Activated T-helper 2 cell treated with anti-CD3 and anti-CD28 coated beads, Interferon-gamma antibody, Interleukin-2, Interleukin-4, amounts not matched to agents 10 μg/mL and 5 μg/mL and 100 μg/mL, durations not matched to agents 14 hours and 24 hours and 36 hours (primary cell): Measurements from ENCODE around the gene TCEANC. TPM values are rescaled to one million over a fixed set of nuclear protein-coding genes. Genes with fewer than 3 reads are reported as not detected.

Experiments
- DNase-seq: peaks from one replicate; pipeline ENCODE4 v3.0.0; 2021; ENCODE audit warnings: low spot score
- H3K27ac Mint-ChIP-seq: one replicate; pipeline ENCODE4 v1.8.0; 2021; ENCODE audit warnings: mixed read lengths
- H3K27me3 Mint-ChIP-seq: one replicate; pipeline ENCODE4 v1.8.0; 2021; ENCODE audit warnings: low read depth, mixed read lengths
- H3K36me3 Mint-ChIP-seq: one replicate; pipeline ENCODE4 v1.8.0; 2021; ENCODE audit warnings: low read depth, mixed read lengths
- H3K4me1 Mint-ChIP-seq: one replicate; pipeline ENCODE4 v1.8.0; 2021; ENCODE audit warnings: low read depth, mixed read lengths
- H3K4me3 Mint-ChIP-seq: one replicate; pipeline ENCODE4 v1.8.0; 2021; ENCODE audit warnings: low read depth, mild to moderate bottlenecking, moderate library complexity, mixed read lengths
- H3K9me3 Mint-ChIP-seq: one replicate; pipeline ENCODE4 v1.8.0; 2021; ENCODE audit warnings: mixed read lengths
- intact Hi-C: fragments of 100-400 bp; cut with micrococcal nuclease; formaldehyde crosslinking; loops from one replicate; pipeline ENCODE4 v1.15.1; 2023
- total RNA-seq: library from RNA; stranded (reverse); gene quantifications from 2 replicates; pipeline ENCODE4 v1.2.3, GENCODE V29; 2022

The TCEANC gene
- total RNA-seq, 1 donor from 2014 or later: 2.5 TPM

DNA sequence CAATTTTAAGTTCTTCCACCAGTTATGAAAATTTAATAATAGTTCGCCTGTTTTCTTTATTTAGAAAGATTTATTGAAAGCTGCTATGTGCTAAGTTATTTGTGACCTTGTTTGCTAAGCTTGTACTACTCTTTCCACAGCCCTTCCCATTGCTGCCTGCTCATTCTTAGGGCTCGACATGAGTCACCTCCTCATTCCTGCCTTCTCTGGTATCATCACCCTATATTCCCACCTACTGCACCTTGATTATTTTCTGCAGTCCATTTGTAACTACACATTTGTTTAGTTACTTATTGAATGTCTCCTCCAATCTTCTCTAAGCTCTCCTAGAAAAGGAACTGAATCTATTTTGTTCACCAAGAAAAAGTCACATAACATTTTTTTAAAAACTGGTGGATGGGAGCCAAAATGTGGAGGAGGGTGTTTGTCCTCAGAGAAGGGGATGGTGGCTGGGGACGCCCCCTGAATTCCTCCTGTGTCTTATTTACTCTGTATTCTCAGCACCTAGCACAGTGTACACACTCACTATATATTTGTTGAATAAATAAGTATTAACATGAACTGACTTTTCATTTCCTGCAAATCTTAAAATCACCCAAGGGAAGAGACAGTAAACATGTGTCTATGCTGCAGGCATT is 32.3 kb downstream of the TCEANC start:
- no peaks in the 10 kb centered on the region for H3K9me3 Mint-ChIP-seq
- no peak overlapping the region for H3K27ac Mint-ChIP-seq
- H3K36me3 Mint-ChIP-seq: peaks cover 8% of the 10 kb centered on the region
- peaks cover 23% of the 10 kb centered on the region for H3K4me1 Mint-ChIP-seq
- no peak overlapping the region for H3K4me3 Mint-ChIP-seq
- no peak for DNase-seq
- intact Hi-C loops: no loop called here
- H3K27me3 Mint-ChIP-seq: no peaks in the 10 kb centered on the region

GRCh38 chrX:13687203-13687602 is 34.3 kb downstream of the TCEANC start:
- Mint-ChIP-seq H3K36me3 (peaks cover 3% of the 10 kb centered on the region), H3K9me3 (no peaks in the 10 kb centered on the region), H3K27me3 (no peaks in the 10 kb centered on the region), H3K27ac (peak overlapping the region; percentile 83), H3K4me1 (peaks cover 33% of the 10 kb centered on the region), H3K4me3 (peak overlapping the region; percentile 10)
- intact Hi-C loops: no loop called here
- no peak for DNase-seq

DNA sequence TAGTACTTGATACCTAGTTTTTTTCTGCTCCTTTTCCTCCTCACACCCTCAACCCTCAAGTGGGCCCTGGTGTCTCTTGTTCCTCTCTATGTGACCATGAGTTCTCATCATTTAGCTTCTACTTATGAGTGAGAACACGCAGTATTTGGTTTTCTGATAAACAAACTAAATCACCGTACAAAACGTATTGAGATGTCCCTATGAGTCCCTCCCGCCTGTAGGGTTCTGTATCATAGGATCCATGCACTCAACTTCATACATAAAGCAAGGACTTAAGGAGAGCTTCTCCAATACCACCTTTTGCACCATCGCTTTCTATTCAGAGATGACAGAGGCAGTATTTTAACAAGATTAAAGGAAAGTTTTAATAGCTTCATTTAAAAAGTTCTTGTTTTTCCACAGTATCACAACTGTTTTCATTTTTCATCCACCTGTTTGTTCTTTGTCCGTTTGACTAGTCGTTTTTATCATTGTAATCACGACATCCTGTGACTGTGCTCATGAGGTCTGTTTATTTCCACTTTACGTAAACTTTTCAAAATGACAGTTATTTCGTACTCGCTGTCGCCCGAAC is 35.5 kb downstream of the TCEANC start:
- H3K36me3 Mint-ChIP-seq: peaks cover 13% of the 10 kb centered on the region
- H3K4me3 Mint-ChIP-seq: peak overlapping the region; percentile 87
- H3K4me1 Mint-ChIP-seq: peaks cover 45% of the 10 kb centered on the region
- no peak for DNase-seq
- H3K9me3 Mint-ChIP-seq: no peaks in the 10 kb centered on the region
- intact Hi-C loops: loop anchor here (1.0 to 2.0 kb wide), 3 partner anchors 19 to 46 kb away; partner anchors contain the start of genes OFD1, TCEANC and TRAPPC2
- H3K27me3 Mint-ChIP-seq: no peaks in the 10 kb centered on the region
- peak overlapping the region; percentile 93 for H3K27ac Mint-ChIP-seq

- H3K27me3 Mint-ChIP-seq: no peaks in the 10 kb centered on the region
- peak within 1 kb of the TSS; percentile 87 for H3K4me3 Mint-ChIP-seq
- intact Hi-C loops: loop anchor here (1.0 to 2.0 kb wide), 3 partner anchors 20 to 46 kb away; partner anchors contain the start of genes OFD1, TCEANC and TRAPPC2
- H3K27ac Mint-ChIP-seq: peak within 1 kb of the TSS; percentile 93
- H3K36me3 Mint-ChIP-seq: peaks cover 10% of the 10 kb centered on the region
- H3K4me1 Mint-ChIP-seq: peaks cover 48% of the 10 kb centered on the region
- DNase-seq: peak; percentile 71
- no peaks in the 10 kb centered on the region for H3K9me3 Mint-ChIP-seq
These were observed 36.2 kb downstream of the TCEANC start, which contains the start of gene RAB9A for GRCh38 chrX:13688958-13689740. TSS of gene RAB9A (plus strand) at chrX:13689128. CDS start at chrX:13708747, 19,619 bp downstream.

DNA sequence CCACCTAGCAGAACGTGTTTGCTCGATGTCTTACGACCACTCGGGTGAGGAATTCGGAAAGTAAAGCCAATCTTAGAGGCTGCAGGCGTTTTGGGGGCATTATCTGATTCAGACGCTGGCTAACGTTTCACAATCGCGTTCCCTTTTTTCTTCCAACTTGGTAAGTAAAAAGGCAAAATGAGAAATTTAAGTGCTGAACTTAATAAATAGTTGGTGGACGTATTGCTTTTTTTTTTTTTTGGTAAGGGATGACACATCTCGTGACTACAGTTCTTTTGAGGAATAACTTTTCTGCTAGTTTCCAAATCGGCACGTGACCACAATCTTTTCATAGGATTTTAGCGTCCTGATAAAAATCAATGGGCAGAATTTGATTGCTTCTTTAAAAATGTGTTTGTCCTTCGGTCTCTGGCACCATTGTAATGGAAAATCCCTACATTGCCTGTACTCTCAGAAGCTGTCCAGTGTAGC is 36.8 kb downstream of the TCEANC start:
- Mint-ChIP-seq H3K27ac (peak overlapping the region; percentile 62), H3K27me3 (no peaks in the 10 kb centered on the region), H3K9me3 (no peaks in the 10 kb centered on the region), H3K4me1 (peaks cover 48% of the 10 kb centered on the region), H3K36me3 (peaks cover 10% of the 10 kb centered on the region), H3K4me3 (peak overlapping the region; percentile 87)
- intact Hi-C loops: loop anchor here (2.0 kb wide), 1 partner anchor 45 kb away; the partner anchor contains the start of genes OFD1 and TRAPPC2
- no peak for DNase-seq

DNA sequence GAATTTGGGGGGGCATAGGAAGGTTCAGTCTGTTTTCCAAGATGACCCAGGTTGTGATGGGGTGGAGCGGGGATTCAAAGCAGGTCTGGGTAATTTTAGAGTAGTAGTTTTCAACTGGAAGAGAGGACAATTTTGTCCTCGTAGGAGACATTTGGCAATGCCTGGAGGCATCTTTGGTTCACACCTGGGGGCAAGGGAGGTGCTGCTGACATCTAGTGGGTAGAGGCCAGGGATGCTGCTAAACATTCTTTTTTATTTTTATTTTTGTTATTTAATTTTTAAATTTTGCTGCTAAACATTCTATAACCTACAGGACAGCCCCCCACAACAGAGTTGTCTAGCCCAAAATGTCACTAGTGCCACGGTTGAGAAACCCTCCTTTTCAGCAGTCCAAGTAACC is 37.9 kb downstream of the TCEANC start:
- peaks cover 10% of the 10 kb centered on the region for H3K36me3 Mint-ChIP-seq
- peak overlapping the region; percentile 87 for H3K4me3 Mint-ChIP-seq
- DNase-seq: no peak
- no peak overlapping the region for H3K27ac Mint-ChIP-seq
- no peaks in the 10 kb centered on the region for H3K27me3 Mint-ChIP-seq
- no peaks in the 10 kb centered on the region for H3K9me3 Mint-ChIP-seq
- peaks cover 48% of the 10 kb centered on the region for H3K4me1 Mint-ChIP-seq
- intact Hi-C loops: no loop called here

- intact Hi-C loops: no loop called here
- peaks cover 51% of the 10 kb centered on the region for H3K4me1 Mint-ChIP-seq
- DNase-seq: no peak
- H3K9me3 Mint-ChIP-seq: no peaks in the 10 kb centered on the region
- peak overlapping the region; percentile 39 for H3K4me3 Mint-ChIP-seq
- H3K27me3 Mint-ChIP-seq: no peaks in the 10 kb centered on the region
- H3K27ac Mint-ChIP-seq: no peak overlapping the region
- peaks cover 10% of the 10 kb centered on the region for H3K36me3 Mint-ChIP-seq
These were observed 39.0 kb downstream of the TCEANC start for GRCh38 chrX:13691841-13692371.

DNA sequence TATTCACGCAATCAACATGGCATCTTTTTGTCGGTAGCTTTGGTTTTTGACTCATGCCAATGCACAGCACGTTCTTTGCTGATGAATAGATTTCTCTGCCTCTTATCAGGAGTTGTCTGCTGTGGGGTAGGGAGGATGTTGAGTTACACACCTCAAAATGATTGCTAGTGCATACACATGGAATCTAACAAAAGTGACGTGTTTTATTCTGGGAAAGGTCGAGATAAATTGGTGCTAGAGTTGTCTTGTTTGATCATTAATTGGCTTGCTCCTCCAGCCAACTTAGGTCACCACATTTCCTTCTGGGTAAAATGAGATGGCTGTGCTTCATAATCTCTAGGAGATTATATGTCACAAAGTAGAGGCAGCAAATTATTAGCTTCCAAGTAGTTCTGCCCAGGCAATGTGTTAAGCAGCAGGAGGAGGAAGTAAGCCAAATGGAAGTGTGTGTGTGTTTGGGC is 39.9 kb downstream of the TCEANC start:
- H3K36me3 Mint-ChIP-seq: peaks cover 13% of the 10 kb centered on the region
- H3K27me3 Mint-ChIP-seq: no peaks in the 10 kb centered on the region
- H3K4me1 Mint-ChIP-seq: peaks cover 53% of the 10 kb centered on the region
- H3K9me3 Mint-ChIP-seq: no peaks in the 10 kb centered on the region
- DNase-seq: no peak
- H3K27ac Mint-ChIP-seq: peak overlapping the region; percentile 11
- no peak overlapping the region for H3K4me3 Mint-ChIP-seq
- intact Hi-C loops: no loop called here

DNA sequence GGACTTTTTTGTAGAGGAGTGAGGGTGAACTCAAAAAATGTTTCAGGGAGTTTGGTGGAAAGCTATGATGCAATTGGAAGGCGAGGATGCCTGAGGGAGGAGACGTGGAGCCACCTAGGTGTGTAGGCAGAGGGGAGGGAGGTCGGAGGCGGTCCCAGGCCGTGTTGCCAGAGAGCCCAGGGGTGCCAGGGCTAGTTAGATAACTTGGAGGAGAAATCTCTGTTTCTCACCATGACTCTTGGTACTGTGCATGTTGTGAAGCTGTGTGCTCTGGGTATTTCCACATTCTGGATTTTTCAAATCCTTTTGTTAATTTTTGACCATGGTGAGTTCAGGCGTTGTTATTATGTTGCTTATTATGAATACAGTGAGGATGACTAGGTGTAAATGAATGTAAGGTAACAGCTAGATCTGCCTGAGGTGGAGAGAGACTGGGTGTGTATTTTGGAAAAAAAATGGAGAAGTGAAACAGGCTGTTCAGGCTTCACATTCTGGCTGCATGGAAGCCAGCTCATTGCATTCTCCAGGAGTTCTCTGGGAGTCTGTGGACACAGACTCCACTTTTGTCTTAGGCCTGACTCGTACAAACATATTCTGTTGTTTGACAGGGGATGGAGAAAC is 40.5 kb downstream of the TCEANC start:
- Mint-ChIP-seq H3K27ac (peak overlapping the region; percentile 5), H3K36me3 (peaks cover 13% of the 10 kb centered on the region), H3K9me3 (no peaks in the 10 kb centered on the region), H3K4me1 (peaks cover 47% of the 10 kb centered on the region), H3K4me3 (no peak overlapping the region), H3K27me3 (no peaks in the 10 kb centered on the region)
- no peak for DNase-seq
- intact Hi-C loops: no loop called here

- no peak overlapping the region for H3K27ac Mint-ChIP-seq
- no peaks in the 10 kb centered on the region for H3K27me3 Mint-ChIP-seq
- H3K4me3 Mint-ChIP-seq: no peak overlapping the region
- H3K9me3 Mint-ChIP-seq: no peaks in the 10 kb centered on the region
- peaks cover 18% of the 10 kb centered on the region for H3K36me3 Mint-ChIP-seq
- intact Hi-C loops: no loop called here
- no peak for DNase-seq
- H3K4me1 Mint-ChIP-seq: peaks cover 49% of the 10 kb centered on the region
These were observed 41.4 kb downstream of the TCEANC start for GRCh38 chrX:13694359-13694758.

DNA sequence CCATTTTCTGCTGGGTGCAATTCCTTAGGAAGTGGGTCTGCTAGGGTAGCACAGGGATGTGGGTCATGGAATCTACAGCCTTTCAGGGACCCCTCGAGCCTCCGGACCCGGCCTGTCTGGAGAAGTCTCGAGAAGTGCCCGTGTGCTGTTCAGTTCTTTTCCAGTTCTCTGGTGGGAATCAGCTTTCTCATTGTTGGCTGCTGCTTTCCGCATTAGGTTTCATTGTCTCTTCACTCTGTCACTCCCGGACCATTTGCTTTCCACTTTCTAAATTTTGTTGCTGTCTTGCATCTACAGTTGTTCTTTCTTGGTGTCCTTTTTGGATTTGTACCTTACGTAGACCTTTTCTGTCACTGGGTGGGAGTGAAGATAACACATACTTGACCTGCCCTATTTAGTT is 42.0 kb downstream of the TCEANC start:
- Mint-ChIP-seq H3K9me3 (no peaks in the 10 kb centered on the region), H3K4me3 (no peak overlapping the region), H3K27ac (no peak overlapping the region), H3K36me3 (peaks cover 20% of the 10 kb centered on the region), H3K4me1 (peaks cover 49% of the 10 kb centered on the region), H3K27me3 (no peaks in the 10 kb centered on the region)
- intact Hi-C loops: no loop called here
- DNase-seq: no peak

- H3K27ac Mint-ChIP-seq: no peak overlapping the region
These were observed 42.7 kb downstream of the TCEANC start for GRCh38 chrX:13695601-13696115.

More at GRCh38 chrX:13695601-13696115, 42.7 kb downstream of the TCEANC start:
- Mint-ChIP-seq H3K4me1 (peaks cover 42% of the 10 kb centered on the region), H3K27me3 (no peaks in the 10 kb centered on the region), H3K4me3 (no peak overlapping the region), H3K36me3 (peaks cover 20% of the 10 kb centered on the region), H3K9me3 (no peaks in the 10 kb centered on the region)
- no peak for DNase-seq
- intact Hi-C loops: no loop called here
